Gastrocnemius medialis (tissue), 4 donors: ENCODE data around the gene TCP11.

ENCODE experiments used
- CTCF ChIP-seq, 5 experiments: fragments of 450-650 bp in 3 of 5; fragments of 200-600 bp in 2 of 5; sonication (generic) in 2 of 5; IDR thresholded peaks in 4 of 5; conservative IDR thresholded peaks in 1 of 5; 1 replicate in 4 of 5; 2 replicates in 1 of 5; pipeline ENCODE4 v1.5.1; 2016 to 2019; ENCODE audit warnings: antibody characterized with exemption in 5 of 5, mild to moderate bottlenecking in 3 of 5, moderate library complexity in 3 of 5
- POLR2A ChIP-seq, 2 donors: fragments of 450-650 bp; IDR thresholded peaks; one replicate each; pipeline ENCODE4 v1.6.1; 2017; ENCODE audit warnings: antibody characterized with exemption in 2 of 2, mild to moderate bottlenecking in 2 of 2, moderate library complexity in 2 of 2

DNA sequence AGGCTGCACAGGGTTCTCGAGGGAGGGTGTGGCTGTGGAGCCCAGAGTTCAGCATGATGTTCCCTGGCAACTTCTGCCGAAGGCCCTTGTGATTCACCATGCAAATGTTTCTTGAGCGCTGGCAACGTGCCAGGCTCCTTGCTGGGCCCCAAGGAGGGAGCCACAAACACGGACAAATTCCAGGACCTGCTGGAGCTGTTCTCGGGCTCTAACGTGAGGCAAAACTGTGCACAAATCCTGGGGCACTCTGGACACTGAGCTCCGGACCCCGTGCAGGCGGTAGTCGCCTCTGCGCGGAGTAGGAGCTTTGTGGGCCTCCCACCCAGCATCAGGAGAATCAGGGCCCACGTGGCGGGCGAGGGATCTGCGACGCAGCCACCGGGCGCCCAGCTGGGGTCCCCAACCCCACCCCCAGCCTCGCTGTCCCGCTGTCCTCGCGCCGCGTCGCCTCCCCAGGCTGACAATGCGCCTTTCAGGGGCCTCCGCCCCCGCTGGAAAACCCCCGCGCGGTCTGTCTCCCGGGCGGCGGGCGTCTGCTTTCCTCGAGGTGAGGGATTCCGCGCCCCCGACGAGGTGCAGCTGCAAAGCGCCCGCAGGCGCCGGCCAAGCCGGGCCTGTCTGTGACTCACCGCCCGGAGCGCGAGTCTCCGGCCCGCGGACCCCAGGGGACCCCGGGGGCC, 40.9 kb upstream of the TCP11 start:
- TF ChIP-seq CTCF (IDR thresholded peaks at IDR 0.05 in 4 of 5, conservative IDR thresholded peaks at IDR 0.05 in 1 of 5) (no peak), POLR2A (IDR thresholded peaks at IDR 0.05) (no peak)
